B cell (primary cell): Measurements from ENCODE around the gene EVL. TPM values are rescaled to one million over a fixed set of nuclear protein-coding genes. Genes with fewer than 3 reads are reported as not detected.

ENCODE experiments used
- ATAC-seq: fragments of 200-7000 bp; cut with Tn5 transposase; one replicate; pipeline ENCODE4 v1.10.0; 2021; ENCODE audit warnings: low read depth, mild to moderate bottlenecking, moderate number of reproducible peaks, moderate library complexity
- CTCF ChIA-PET: fragments of 350-600 bp; sonication (Branson Sonifier 250); formaldehyde crosslinking; loops from one replicate; lab custom pipeline; 2021; ENCODE audit warnings: antibody characterized with exemption, inconsistent platforms; lab: Charles Lee
- POLR2A ChIA-PET: fragments of 350-600 bp; sonication (Branson Sonifier 250); formaldehyde crosslinking; loops from one replicate; lab custom pipeline; 2021; ENCODE audit warnings: antibody characterized with exemption; lab: Charles Lee
- DNase-seq: peaks from one replicate; pipeline ENCODE4 v3.0.0; 2013
- H2AFZ ChIP-seq: 2 replicates; pipeline ENCODE4 v1.6.1; 2012; ENCODE audit warnings: mild to moderate bottlenecking, low read depth, low read length; ENCODE audit not compliant: insufficient read depth, poor library complexity, severe bottlenecking
- H3K27ac ChIP-seq, 2 donors: 1 replicate in 1 of 2; 2 replicates in 1 of 2; pipeline ENCODE4 v1.5.1; 2012 to 2013; ENCODE audit warnings: low read length in 2 of 2, mild to moderate bottlenecking in 2 of 2, moderate library complexity in 1 of 2
- H3K27me3 ChIP-seq, 4 experiments: fragments of 200-600 bp in 1 of 4; sonication (generic) in 1 of 4; replicated peaks in 1 of 4; 1 replicate in 2 of 4; 2 replicates in 2 of 4; pipeline versions ENCODE4 v1.6.1 to v1.7.0; 2013 to 2016; ENCODE audit warnings: low read length in 3 of 4, mild to moderate bottlenecking in 2 of 4, mixed read lengths in 1 of 4, moderate library complexity in 1 of 4; ENCODE audit not compliant: insufficient read depth in 4 of 4, control insufficient read depth in 3 of 4; ENCODE audit errors: control extremely low read depth in 1 of 4
- H3K36me3 ChIP-seq, 2 experiments: replicated peaks in 1 of 2; 1 replicate in 1 of 2; 2 replicates in 1 of 2; pipeline versions ENCODE4 v1.6.1 to v1.7.1; 2013; ENCODE audit warnings: low read length in 1 of 2; ENCODE audit not compliant: insufficient read depth in 2 of 2, control insufficient read depth in 1 of 2; ENCODE audit errors: control extremely low read depth in 1 of 2, extremely low read depth in 1 of 2
- H3K4me1 ChIP-seq, 2 donors: fragments of 200-600 bp in 1 of 2; sonication (generic) in 1 of 2; 1 replicate in 1 of 2; 2 replicates in 1 of 2; pipeline versions ENCODE4 v1.5.1 to v1.6.1; 2013 to 2017; ENCODE audit warnings: low read length in 2 of 2; ENCODE audit not compliant: control insufficient read depth in 2 of 2, insufficient read depth in 2 of 2
- H3K4me2 ChIP-seq: replicated peaks from 2 replicates; pipeline ENCODE3; 2012; ENCODE audit warnings: mild to moderate bottlenecking, low read depth, low read length; ENCODE audit not compliant: poor library complexity, severe bottlenecking
- H3K4me3 ChIP-seq, 5 experiments: fragments of 200-600 bp in 1 of 5; sonication (generic) in 1 of 5; 1 replicate in 3 of 5; 2 replicates in 2 of 5; pipeline versions ENCODE4 v1.5.1 to v1.7.0; 2011 to 2016; ENCODE audit warnings: low read length in 4 of 5, mild to moderate bottlenecking in 4 of 5, low read depth in 2 of 5, control low read depth in 1 of 5, moderate library complexity in 1 of 5; ENCODE audit not compliant: insufficient read depth in 1 of 5; ENCODE audit errors: control extremely low read depth in 1 of 5, extremely low read depth in 1 of 5
- H3K79me2 ChIP-seq: fragments of 200-600 bp; sonication (generic); one replicate; pipeline ENCODE4 v1.6.0; 2016; ENCODE audit warnings: low read length; ENCODE audit not compliant: control insufficient read depth, insufficient read depth
- H3K9ac ChIP-seq: fragments of 200-600 bp; sonication (generic); 2 replicates; pipeline ENCODE4 v1.6.1; 2017; ENCODE audit warnings: mild to moderate bottlenecking, low read length, moderate library complexity
- H3K9me3 ChIP-seq, 3 donors: one replicate each; pipeline versions ENCODE4 v1.6.1 to v1.7.1; 2013; ENCODE audit warnings: low read length in 2 of 3; ENCODE audit not compliant: control insufficient read depth in 2 of 3, insufficient read depth in 1 of 3; ENCODE audit errors: control extremely low read depth in 1 of 3
- H4K20me1 ChIP-seq: 2 replicates; pipeline ENCODE4 v1.6.0; 2012; ENCODE audit warnings: mild to moderate bottlenecking, low read length; ENCODE audit not compliant: insufficient read depth, control insufficient read depth, poor library complexity, severe bottlenecking
- H3K27ac Mint-ChIP-seq: one replicate; pipeline ENCODE4 v1.8.0; 2021; ENCODE audit warnings: mixed read lengths
- H3K27me3 Mint-ChIP-seq: one replicate; pipeline ENCODE4 v1.8.0; 2021; ENCODE audit warnings: mixed read lengths
- H3K4me1 Mint-ChIP-seq: one replicate; pipeline ENCODE4 v1.8.0; 2021; ENCODE audit warnings: mixed read lengths
- H3K4me3 Mint-ChIP-seq: one replicate; pipeline ENCODE4 v1.8.0; 2021; ENCODE audit warnings: mixed read lengths
- H3K9me3 Mint-ChIP-seq: one replicate; pipeline ENCODE4 v1.8.0; 2022; ENCODE audit warnings: mixed read lengths; ENCODE audit not compliant: insufficient read depth
- CTCF ChIP-seq: fragments of 200-600 bp; IDR thresholded peaks from one replicate; pipeline ENCODE4 v1.8.0; 2022; ENCODE audit warnings: antibody characterized with exemption, mild to moderate bottlenecking
- EZH2 ChIP-seq: IDR thresholded peaks from 2 replicates; pipeline ENCODE4 v1.6.1; 2012; ENCODE audit warnings: borderline replicate concordance, low read depth, mild to moderate bottlenecking, moderate library complexity, low read length; ENCODE audit not compliant: insufficient read depth, poor library complexity, severe bottlenecking
- WGBS: methylation state at CpG from one replicate; pipeline ENCODE4 v1.1.5; 2013; ENCODE audit warnings: missing lambda C conversion rate; ENCODE audit not compliant: insufficient coverage; 5-methylcytosine and 5-hydroxymethylcytosine counted together
- intact Hi-C: fragments of 100-400 bp; cut with micrococcal nuclease; formaldehyde crosslinking; loops from one replicate; pipeline ENCODE4 v1.10.0; 2022
- polyA plus RNA-seq: library from polyadenylated mRNA; depleted of rRNA; stranded (reverse); fragments of >200 nt; gene quantifications from 2 replicates; pipeline ENCODE4 v1.2.3, GENCODE V29; 2012
- total RNA-seq, 2 donors: library from RNA; stranded (reverse); fragments of 120-200 nt in 1 of 2; gene quantifications; 1 replicate in 1 of 2; 2 replicates in 1 of 2; pipeline versions ENCODE4 v1.2.3 to v1.2.4, GENCODE V29; 2013 to 2022

Gene EVL
- total and polyA plus RNA-seq, 2 donors (not counting 1 experiment from before 2014, with no cell fraction given): 486 to 892 TPM

GRCh38 chr14:100045642-100046344, 19.4 kb upstream of the EVL start:
- no peaks in the 10 kb centered on the region for H3K4me1 ChIP-seq
- H3K4me3 ChIP-seq: no peak overlapping the region
- no CpG with 5 or more reads among the region's 4 CpGs for WGBS
- ChIA-PET CTCF (interaction anchor here (1.5 to 2.0 kb wide), 3 partner anchors 12 to 62 kb away, joined by 3 to 6 read pairs (median 4); no protein-coding TSS in a partner anchor), POLR2A (no interaction called here)
- TF ChIP-seq EZH2 (no peak), CTCF (no peak)
- Mint-ChIP-seq H3K27ac (no peak overlapping the region), H3K27me3 (no peaks in the 10 kb centered on the region), H3K4me1 (no peaks in the 10 kb centered on the region), H3K4me3 (no peak overlapping the region), H3K9me3 (no peaks in the 10 kb centered on the region)
- DNase-seq (no peak), ATAC-seq (no peak)
- no peak overlapping the region for H3K4me2 ChIP-seq
- H4K20me1 ChIP-seq: no peaks in the 10 kb centered on the region
- H3K36me3 ChIP-seq: no peaks in the 10 kb centered on the region
- H3K9me3 ChIP-seq: no peaks in the 10 kb centered on the region
- H3K27ac ChIP-seq: no peak overlapping the region
- intact Hi-C loops: no loop called here
- H3K9ac ChIP-seq: no peak overlapping the region
- H3K79me2 ChIP-seq: no peaks in the 10 kb centered on the region
- H3K27me3 ChIP-seq: no peaks in the 10 kb centered on the region
- H2AFZ ChIP-seq: no peak overlapping the region

GRCh38 chr14:100047600-100047999, 17.6 kb upstream of the EVL start:
- CTCF ChIA-PET: interaction anchor here (0.6 to 1.2 kb wide), 2 partner anchors 145 to 155 kb away, joined by 3 read pairs; no protein-coding TSS in a partner anchor
- ATAC-seq (no peak), DNase-seq (no peak)
- intact Hi-C loops: no loop called here
- Histone ChIP-seq H3K27ac (no peak overlapping the region), H3K27me3 (no peaks in the 10 kb centered on the region), H3K4me2 (no peak overlapping the region), H4K20me1 (no peaks in the 10 kb centered on the region), H3K4me3 (no peak overlapping the region), H3K4me1 (no peaks in the 10 kb centered on the region), H3K9ac (no peak overlapping the region), H3K79me2 (no peaks in the 10 kb centered on the region), H3K9me3 (no peaks in the 10 kb centered on the region), H3K36me3 (no peaks in the 10 kb centered on the region), H2AFZ (no peak overlapping the region)
- TF ChIP-seq EZH2: no peak
- no peak for TF ChIP-seq CTCF
- 90% methylated on average over 2 of the region's 4 CpGs for WGBS
- Mint-ChIP-seq H3K4me1 (no peaks in the 10 kb centered on the region), H3K4me3 (no peak overlapping the region), H3K9me3 (no peaks in the 10 kb centered on the region), H3K27ac (no peak overlapping the region), H3K27me3 (no peaks in the 10 kb centered on the region)
- POLR2A ChIA-PET: no interaction called here
